GM18867 (cell line): Measurements from ENCODE around the gene DHDH.

ENCODE experiments used
- ATAC-seq: cut with Tn5 transposase; IDR thresholded peaks from one replicate; pipeline ENCODE4 v1.9.1; 2021; ENCODE audit warnings: mild to moderate bottlenecking, moderate library complexity; ENCODE audit not compliant: unreplicated experiment

Gene DHDH

GRCh38 chr19:48990400-48990799 lies 56.9 kb downstream of the DHDH start:
- no peak for ATAC-seq

- no peak for ATAC-seq
These were observed 57.6 kb downstream of the DHDH start for GRCh38 chr19:48991011-48991609.

GRCh38 chr19:48991873-48992580 lies 58.5 kb downstream of the DHDH start:
- no peak for ATAC-seq

- peak; percentile 1 for ATAC-seq
These were observed 59.2 kb downstream of the DHDH start for GRCh38 chr19:48992581-48993174.

GRCh38 chr19:48993175-48994034 lies 59.9 kb downstream of the DHDH start, which contains the start of the genes GYS1 and RUVBL2:
Gene GYS1, minus strand, starts transcription at chr19:48993309. Its CDS starts 197 bp downstream, at chr19:48993112.
Gene RUVBL2, plus strand, starts transcription at chr19:48993887. Its CDS starts 25 bp downstream, at chr19:48993912.
- ATAC-seq: peak; percentile 84

- no peak for ATAC-seq
These were observed 60.5 kb downstream of the DHDH start for GRCh38 chr19:48994035-48994386.
